ENCODE data around the gene VWF.

Gene VWF

GRCh38 chr12:6124411-6125309, at the start of gene VWF:
Gene VWF (minus strand): TSS chr12:6124670. CDS start chr12:6123196, 1,474 bp downstream.
- H3K36me3 ChIP-seq (ENCODE audit: control insufficient read depth, insufficient read depth, low read length), result no peaks in the 10 kb centered on the region
- no peaks in the 10 kb centered on the region for H3K9me3 ChIP-seq (ENCODE audit: control insufficient read depth, low read length)
- H3K27ac ChIP-seq, result peak within 1 kb of the TSS; percentile 63
- H3K4me3 ChIP-seq (ENCODE audit: low read depth, low read length), result peak within 1 kb of the TSS; percentile 7
- TF ChIP-seq CTCF (IDR thresholded peaks at IDR 0.05), result no peak
- no peak within 1 kb of the TSS for H2AFZ ChIP-seq
- H3K4me1 ChIP-seq, result no peaks in the 10 kb centered on the region
- no peaks in the 10 kb centered on the region for H3K79me2 ChIP-seq
- H3K27me3 ChIP-seq (ENCODE audit: control insufficient read depth, insufficient read depth, low read length), result no peaks in the 10 kb centered on the region
- peak within 1 kb of the TSS; percentile 22 for H3K4me2 ChIP-seq (ENCODE audit: low read length)
- H3K9ac ChIP-seq, result no peak within 1 kb of the TSS

- Histone ChIP-seq H3K79me2 (no peaks in the 10 kb centered on the region), H2AFZ (no peak overlapping the region), H3K9me3 (ENCODE audit: control insufficient read depth, low read length) (no peaks in the 10 kb centered on the region), H3K4me2 (ENCODE audit: low read length) (no peak overlapping the region), H3K9ac (no peak overlapping the region), H3K27me3 (ENCODE audit: control insufficient read depth, insufficient read depth, low read length) (no peaks in the 10 kb centered on the region), H3K36me3 (ENCODE audit: control insufficient read depth, insufficient read depth, low read length) (no peaks in the 10 kb centered on the region), H3K27ac (no peak overlapping the region), H3K4me3 (ENCODE audit: low read depth, low read length) (no peak overlapping the region), H3K4me1 (no peaks in the 10 kb centered on the region)
- TF ChIP-seq CTCF (IDR thresholded peaks at IDR 0.05), result no peak
Observed at GRCh38 chr12:6172862-6173261, 48.4 kb upstream of the VWF start.

GRCh38 chr12:6172086-6172485, 47.6 kb upstream of the VWF start:
- no peaks in the 10 kb centered on the region for H3K27me3 ChIP-seq (ENCODE audit: control insufficient read depth, insufficient read depth, low read length)
- no peak overlapping the region for H3K4me2 ChIP-seq (ENCODE audit: low read length)
- H2AFZ ChIP-seq, result no peak overlapping the region
- no peaks in the 10 kb centered on the region for H3K9me3 ChIP-seq (ENCODE audit: control insufficient read depth, low read length)
- H3K9ac ChIP-seq, result no peak overlapping the region
- H3K79me2 ChIP-seq, result no peaks in the 10 kb centered on the region
- TF ChIP-seq CTCF (IDR thresholded peaks at IDR 0.05), result no peak
- peak overlapping the region; percentile 56 for H3K27ac ChIP-seq
- H3K4me1 ChIP-seq, result no peaks in the 10 kb centered on the region
- no peak overlapping the region for H3K4me3 ChIP-seq (ENCODE audit: low read depth, low read length)
- H3K36me3 ChIP-seq (ENCODE audit: control insufficient read depth, insufficient read depth, low read length), result no peaks in the 10 kb centered on the region

GRCh38 chr12:6171409-6172015, 47.0 kb upstream of the VWF start:
- Histone ChIP-seq H3K4me3 (ENCODE audit: low read depth, low read length) (no peak overlapping the region), H3K27me3 (ENCODE audit: control insufficient read depth, insufficient read depth, low read length) (no peaks in the 10 kb centered on the region), H3K9me3 (ENCODE audit: control insufficient read depth, low read length) (no peaks in the 10 kb centered on the region), H3K27ac (peak overlapping the region; percentile 56), H2AFZ (no peak overlapping the region), H3K36me3 (ENCODE audit: control insufficient read depth, insufficient read depth, low read length) (no peaks in the 10 kb centered on the region), H3K4me1 (no peaks in the 10 kb centered on the region), H3K79me2 (no peaks in the 10 kb centered on the region), H3K9ac (no peak overlapping the region), H3K4me2 (ENCODE audit: low read length) (no peak overlapping the region)
- no peak for TF ChIP-seq CTCF (IDR thresholded peaks at IDR 0.05)
